GM19238 (cell line): Measurements from ENCODE around the gene RPL18A.

Source experiments
- DNase-seq: peaks from one replicate; pipeline ENCODE4 v3.0.0; 2011; ENCODE audit warnings: low spot score; ENCODE audit not compliant: insufficient read length

The RPL18A gene

DNA sequence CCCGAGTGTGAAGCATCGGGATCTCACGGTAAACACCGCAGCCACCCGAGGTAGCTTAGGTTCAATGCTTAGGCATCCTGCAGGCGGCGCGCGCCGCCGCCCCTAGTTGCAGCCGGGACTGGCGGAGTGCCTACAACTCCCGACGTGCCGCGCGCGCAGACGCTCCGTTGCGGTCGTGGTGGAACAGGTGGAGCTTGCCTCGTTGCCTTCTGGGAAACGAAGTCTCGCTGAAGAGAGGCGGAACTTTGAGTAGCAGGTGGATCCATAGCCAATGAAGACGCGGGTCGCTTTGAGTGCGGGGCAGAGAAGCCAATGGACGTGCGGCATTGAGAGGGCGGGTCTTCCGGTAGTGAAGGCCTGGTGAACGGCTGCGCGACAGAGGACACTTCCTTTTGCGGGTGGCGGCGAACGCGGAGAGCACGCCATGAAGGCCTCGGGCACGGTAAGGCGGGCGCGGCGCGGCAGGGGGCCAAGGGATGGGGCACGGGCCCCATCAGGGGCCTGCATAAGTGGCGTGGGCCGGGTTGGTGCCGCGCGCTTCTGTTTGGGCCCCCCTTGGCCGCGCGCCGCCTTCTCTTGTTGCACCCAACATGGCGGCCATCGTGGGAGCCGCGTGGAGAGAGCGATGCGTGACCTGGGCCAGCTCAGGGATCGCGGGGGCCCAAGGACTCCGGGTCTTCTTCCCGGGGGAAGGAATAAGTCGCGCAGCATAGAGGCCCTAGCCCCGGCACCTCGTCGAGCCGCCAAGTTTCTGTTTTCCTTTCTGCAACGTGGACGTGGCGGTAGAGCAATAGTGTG is at the start of gene RPL18A:
RPL18A (plus strand) TSS at position 378 of the 798 bp plus-strand sequence; CDS start at position 425, 47 bp downstream.
- peak; percentile 92 for DNase-seq

GRCh38 chr19:17811103-17811502 is 48.6 kb upstream of the RPL18A start:
- no peak for DNase-seq

GRCh38 chr19:17811681-17812080 is 48.0 kb upstream of the RPL18A start:
- no peak for DNase-seq

DNA sequence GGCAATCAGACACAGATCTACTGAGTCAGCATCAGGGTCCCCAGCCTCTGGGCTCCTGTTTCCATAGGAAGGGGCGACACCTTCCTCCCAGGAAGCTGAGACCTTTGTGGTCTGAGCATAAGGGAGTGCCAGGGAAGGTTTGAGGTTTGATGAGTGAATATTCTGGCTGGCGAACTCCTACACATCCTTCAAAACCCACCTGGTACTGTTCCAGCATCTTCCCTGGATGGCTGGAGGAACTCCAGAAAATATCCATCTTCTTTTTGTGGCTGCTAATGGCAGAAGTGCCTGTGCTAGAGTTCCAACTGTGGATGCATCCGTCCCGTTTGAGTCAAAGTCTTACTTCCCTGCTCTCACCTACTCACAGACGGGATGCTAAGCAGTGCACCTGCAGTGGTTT is 47.6 kb upstream of the RPL18A start:
- no peak for DNase-seq

- DNase-seq, result no peak
Observed at GRCh38 chr19:17817668-17818363, 41.9 kb upstream of the RPL18A start.

GRCh38 chr19:17821190-17821589 is 38.5 kb upstream of the RPL18A start, which contains the start of gene INSL3:
Gene INSL3 (minus strand): TSS chr19:17821519. CDS start chr19:17821506, 13 bp downstream.
- no peak for DNase-seq

DNA sequence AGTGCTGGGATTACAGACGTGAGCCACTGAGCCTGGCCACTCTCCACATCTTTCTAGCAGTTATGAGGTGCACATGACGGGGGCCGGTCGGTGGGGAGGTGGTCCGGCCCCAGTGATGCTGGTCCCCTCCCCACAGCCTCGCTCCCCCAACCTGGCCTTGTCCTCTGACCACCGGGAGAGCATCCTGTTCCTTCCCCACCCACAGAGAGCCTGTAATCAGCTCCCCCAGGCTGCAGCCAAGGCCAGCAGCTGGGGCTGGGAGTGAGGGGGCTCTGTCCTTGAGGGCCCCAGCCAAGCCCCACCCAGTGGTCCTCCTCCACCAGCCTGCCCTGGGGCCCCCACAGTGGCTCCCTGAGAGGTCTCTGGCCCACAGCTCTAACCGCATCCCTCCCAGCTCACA is 35.4 kb upstream of the RPL18A start:
- no peak for DNase-seq

- no peak for DNase-seq
Observed at GRCh38 chr19:17826508-17827056, 33.1 kb upstream of the RPL18A start.

DNA sequence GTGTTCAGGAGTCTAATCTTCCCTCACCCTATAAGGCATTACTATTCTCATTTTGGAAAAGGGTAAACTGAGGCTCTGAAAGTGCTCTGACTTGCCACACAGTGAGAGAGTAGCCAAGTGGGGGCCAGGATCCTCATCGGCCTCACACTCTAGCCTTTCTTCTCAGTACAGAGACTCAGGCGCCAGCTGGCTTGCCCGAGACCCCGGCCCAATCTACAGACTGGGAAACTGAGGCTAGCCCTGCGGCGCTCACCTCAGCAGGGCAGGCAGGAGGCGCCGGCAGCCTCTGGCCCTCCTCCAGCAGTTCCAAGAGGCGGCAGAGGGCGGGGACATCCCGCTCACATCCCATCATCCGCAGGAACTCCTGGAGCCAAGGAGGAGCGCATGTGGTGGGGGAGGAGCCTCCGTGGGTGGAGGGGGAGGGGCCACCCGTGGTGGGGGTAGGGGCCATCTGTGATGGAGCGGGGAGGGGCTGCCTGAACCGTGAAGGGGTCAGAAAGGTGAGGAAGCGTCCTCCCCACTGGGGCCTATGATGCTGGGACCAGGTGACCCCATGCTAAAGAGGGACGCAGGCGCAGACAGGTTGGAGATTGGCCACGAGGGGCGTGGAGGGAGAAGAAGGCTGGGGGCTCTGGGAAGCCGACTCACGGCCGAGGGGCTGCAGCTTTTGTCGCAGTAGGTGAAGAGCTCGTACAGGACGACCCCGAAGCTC is 29.7 kb upstream of the RPL18A start:
- no peak for DNase-seq

DNA sequence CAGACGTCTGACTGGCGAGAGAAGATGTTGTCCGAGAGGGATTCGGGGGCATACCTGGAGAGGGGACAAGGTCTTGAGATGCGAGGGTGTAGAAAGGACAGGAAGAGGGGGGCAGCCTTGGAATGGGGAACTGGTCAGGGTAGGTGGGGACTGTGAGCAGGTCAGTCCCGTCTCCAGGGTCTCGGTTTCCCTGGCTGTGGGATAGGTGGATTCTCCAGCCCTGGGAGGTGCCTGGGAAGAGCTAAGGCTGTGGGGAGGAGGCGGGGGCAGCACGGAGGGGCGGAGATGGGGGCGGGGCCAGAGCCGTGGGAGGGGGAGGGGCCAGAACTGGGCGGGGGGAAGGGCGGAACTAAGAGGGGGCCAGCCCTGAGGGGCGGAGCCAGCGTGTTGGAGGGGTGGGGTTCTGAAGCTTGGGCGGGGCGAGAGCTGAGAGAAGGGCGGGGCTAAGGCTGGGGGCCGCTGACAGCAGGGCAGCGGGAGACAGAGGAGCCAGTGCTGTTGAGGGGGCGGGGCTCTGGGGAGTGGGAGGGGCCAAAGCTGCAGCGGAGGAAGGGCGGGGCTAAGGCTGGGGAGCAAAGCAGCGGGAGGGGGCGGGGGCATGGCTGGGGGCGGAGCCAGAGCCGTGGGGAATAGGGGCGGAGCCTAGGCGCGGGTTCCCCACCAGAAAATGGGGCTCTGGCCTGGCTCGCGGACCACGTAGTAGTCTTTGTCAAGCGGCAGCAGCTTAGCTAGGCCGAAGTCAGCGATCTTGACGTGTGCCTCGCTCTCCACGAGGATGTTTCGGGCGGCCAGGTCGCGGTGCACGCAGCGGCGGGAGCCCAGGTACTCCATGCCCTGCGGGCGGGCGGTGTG is 28.9 kb upstream of the RPL18A start:
- DNase-seq, result peak; percentile 66

GRCh38 chr19:17831419-17831888 is 28.3 kb upstream of the RPL18A start:
- DNase-seq, result no peak

GRCh38 chr19:17832443-17833208 is 27.1 kb upstream of the RPL18A start:
- no peak for DNase-seq

- no peak for DNase-seq
Observed at GRCh38 chr19:17834350-17835181, 25.1 kb upstream of the RPL18A start.

DNA sequence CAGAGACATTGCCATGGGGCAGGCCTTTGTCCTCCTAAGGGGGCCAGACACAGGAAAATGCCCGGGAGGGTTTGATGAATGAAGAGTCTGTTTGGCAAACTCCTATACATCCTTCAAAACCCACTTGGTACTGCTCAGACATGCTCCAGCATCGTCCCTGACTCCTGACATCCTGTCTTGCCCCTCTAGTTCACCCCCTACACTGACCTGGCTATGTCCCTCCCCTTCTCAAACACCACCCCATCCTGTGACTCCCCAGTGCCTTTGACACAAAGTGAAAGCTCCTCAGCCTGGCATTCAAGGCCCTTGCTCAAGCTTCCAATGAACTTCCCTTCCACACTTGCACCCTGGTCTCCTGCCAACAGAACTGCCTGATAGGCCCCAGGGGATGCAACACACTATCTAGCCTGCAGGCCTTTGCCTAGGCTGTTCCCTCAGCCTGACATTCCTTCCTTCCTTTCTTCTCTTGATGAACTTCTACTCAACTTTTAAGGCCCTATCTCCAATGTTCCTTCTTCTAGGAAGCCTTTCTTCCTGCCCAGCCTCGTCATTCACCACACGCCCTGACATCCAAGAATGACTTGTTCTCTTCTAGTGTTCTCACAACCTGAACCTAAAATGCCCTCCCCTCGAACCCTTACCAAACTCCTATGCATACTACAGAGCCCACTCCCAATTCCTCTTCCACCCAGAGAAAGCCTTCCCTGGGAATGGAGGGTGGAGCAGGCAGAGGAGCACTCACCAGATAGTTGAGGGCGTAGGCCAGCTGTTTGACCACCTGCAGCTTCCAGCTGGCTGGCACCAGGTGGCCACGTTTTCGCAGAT is 24.3 kb upstream of the RPL18A start:
- DNase-seq, result no peak

GRCh38 chr19:17836530-17836929 is 23.2 kb upstream of the RPL18A start:
- DNase-seq, result no peak

- no peak for DNase-seq
Observed at GRCh38 chr19:17837972-17838371, 21.7 kb upstream of the RPL18A start.

GRCh38 chr19:17840019-17840418 is 19.7 kb upstream of the RPL18A start:
- no peak for DNase-seq

- DNase-seq, result no peak
Observed at GRCh38 chr19:17841371-17841809, 18.3 kb upstream of the RPL18A start.
